COLO829 (cell line): Measurements from ENCODE around the gene CDK2.
"Not testable (repeated sequence)": the region's sequence is repeated elsewhere in the genome, so short reads cannot be mapped to it uniquely, and the experiment has no call there.

ENCODE experiments used
- DNase-seq: peaks from one replicate; pipeline ENCODE4 v3.0.0; 2012; ENCODE audit warnings: low spot score

Gene CDK2

DNA sequence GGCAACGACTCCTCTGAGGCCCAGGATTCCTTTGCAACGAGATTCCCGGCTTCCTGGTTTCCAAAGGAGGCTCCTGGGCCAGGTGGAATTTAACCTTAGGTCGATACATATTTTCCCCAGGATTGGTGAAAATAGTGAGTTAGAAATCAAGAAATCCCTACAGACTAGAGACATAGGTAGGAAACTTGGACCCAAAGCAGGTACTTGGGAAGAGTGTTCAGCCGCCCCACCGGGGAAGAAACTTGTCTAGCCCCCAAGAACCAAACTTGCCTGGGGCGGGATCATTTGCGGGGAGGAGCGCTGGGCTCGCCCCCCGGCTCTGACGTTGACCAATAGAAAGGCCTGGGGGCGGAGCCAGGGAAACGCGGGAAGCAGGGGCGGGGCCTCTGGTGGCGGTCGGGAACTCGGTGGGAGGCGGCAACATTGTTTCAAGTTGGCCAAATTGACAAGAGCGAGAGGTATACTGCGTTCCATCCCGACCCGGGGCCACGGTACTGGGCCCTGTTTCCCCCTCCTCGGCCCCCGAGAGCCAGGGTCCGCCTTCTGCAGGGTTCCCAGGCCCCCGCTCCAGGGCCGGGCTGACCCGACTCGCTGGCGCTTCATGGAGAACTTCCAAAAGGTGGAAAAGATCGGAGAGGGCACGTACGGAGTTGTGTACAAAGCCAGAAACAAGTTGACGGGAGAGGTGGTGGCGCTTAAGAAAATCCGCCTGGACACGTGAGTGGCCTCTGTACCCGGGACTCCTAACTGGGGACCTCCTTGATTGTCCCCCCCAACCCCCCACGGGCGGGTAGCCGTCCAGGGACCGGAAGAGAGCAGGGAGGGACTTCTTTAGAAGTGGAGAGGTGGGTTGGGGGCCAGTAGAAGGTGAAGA, at the start of gene CDK2:
CDK2 (plus strand) TSS at position 423 of the 874 bp plus-strand sequence; CDS start at position 602, 179 bp downstream.
- DNase-seq: peak; percentile 86

DNA sequence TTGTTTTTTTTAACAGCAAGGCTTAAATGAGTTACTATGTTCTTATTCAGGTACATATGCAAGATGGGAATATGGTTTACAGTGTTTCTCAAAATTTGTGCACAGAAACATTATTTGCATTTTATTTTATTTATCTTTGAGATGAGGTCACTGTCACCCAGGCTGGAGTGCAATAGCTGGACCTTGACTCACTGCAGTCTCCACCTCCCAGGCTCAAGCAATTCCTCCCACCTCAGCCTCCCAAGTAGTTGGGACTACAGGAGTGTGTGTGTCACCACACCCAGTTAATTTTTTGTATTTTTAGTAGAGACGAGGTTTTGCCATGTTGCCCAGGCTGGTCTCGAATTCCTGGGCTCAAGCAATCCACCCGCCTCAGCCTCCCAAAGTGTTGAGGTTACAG, 47.6 kb upstream of the CDK2 start:
- DNase-seq: not testable (repeated sequence)

DNA sequence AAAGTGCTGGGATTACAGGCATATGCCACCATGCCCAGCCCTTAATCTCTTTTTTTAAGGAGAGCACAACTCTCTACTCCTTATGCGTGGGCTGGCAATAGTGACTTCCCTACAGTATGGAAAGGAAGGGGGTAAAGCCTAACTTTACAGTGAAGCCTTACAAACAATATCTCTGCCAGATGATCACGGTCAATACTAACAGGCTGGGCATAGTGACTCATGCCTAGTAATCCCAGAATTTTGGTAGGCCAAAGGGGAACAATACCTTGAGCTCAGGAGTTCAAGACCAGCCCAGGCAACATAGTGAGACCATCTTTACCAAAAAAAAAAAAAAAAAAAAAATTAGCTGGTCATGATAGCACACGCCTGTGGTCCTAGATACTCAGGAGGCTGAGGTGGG, 44.5 kb upstream of the CDK2 start:
- no peak for DNase-seq

DNA sequence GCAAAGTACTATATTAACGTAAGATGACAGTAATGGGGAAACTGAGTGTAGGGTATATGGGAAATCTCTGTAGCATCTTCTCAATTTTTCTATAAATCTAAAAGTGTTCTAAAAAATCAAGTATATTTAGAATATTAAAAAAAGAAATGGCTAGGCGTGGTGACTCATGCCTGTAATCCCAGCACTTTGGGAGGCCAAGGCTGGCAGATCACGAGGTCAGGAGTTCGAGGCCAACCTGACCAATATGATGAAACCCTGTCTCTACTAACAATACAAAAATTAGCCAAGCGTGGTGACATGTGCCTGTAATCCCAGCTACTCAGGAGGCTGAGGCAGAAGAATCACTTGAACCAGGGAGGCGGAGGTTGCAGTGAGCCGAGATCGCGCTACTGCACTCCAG, 43.0 kb upstream of the CDK2 start:
- not testable (repeated sequence) for DNase-seq

DNA sequence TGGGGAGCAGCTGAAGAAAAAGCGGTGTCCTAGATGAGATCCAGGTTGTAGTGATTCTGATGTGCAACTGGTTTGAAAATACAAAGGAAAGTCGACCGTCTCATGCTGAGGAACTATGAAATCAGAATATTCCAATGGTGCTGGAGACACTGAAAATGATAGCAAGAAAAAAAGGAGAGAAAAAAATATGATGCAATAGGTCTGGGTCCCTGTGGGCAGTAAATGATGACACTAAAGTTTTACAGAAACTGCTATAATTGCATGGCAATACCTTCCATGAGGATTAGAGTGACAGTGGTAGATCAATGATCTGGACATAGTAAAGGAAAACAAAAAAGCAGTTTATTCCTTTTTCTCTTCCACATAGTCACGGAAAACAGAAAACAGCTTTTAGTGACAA, 41.3 kb upstream of the CDK2 start:
- DNase-seq: no peak

DNA sequence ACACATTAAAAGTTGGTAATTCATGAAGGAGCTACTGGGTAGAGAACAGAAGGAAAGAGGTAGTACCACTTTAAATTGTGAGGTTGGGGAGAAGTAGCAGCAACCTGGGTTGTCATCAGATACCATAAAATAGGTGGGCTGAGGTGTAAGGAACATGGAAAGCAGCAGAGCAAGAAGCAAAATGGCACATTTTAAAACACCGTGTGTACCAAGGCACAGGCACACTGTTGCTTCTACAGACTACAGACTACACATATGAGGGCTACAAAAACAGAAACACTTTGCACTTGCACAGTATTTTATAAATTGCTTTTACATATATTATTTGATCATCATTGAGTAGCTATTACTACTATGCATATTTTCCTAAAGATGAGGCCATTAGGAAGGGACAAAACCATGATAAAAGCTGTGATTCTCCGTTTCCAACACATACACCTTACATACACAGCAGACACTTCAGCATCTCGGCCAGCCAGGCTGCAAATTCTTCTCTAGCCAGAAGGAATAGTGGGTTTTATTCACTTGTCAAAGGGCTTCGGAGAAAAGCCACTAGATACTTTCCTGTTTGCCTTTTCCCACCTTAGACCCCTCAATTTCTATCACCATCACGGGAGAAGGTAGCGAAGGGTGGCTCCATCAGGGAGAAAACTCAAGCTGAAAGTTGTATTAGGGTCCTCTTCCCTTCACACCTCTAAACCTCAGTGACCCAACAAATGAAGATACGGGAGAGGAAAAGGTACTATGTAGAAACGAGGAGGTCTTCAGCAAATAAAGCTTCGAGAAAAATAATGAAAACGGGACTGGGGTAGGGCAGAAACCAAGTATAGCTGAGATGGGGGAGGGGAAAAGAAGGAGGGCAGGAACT, 40.5 kb upstream of the CDK2 start:
- DNase-seq: no peak

DNA sequence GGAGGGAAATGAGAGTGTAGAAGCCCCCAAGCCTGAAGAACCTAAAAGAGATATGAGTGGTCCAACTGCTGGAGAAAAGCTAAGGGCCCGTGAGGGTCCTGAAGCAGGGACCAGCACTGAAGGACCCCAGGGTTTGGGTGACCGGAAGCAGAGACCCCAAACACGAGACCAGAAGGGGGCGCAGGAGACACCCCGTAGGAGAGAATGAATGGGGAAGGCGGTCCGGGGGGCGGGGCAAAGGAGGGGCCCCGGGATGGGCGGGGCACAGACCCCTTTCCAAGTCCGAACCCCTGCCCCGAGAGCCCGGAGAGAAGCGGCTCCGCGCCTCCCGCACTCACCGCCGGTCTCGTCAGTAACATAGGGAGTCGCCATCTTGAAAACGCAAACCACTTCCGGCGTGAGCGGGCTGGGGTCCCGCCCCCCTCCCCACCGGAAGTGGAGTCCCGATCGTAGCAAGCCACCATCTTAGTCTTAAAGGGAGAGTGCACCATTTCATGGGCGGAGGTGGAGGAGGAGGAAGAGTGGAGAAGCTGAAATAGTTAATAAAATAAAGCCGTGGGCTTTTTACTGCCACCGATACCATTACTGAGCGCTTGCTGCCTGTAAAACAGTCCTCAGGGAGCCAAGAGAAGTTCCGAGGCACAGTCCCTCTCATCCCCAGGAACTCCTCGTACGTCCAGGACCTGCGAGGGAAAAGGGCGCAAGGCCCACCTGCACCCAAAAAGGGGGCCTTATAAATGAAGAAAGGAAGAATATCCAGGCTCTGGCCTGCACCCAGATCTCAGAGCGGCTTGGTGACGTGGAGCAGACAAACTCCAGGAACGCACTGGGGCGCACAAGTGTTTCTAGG, 39.7 kb upstream of the CDK2 start:
- DNase-seq: peak; percentile 97

DNA sequence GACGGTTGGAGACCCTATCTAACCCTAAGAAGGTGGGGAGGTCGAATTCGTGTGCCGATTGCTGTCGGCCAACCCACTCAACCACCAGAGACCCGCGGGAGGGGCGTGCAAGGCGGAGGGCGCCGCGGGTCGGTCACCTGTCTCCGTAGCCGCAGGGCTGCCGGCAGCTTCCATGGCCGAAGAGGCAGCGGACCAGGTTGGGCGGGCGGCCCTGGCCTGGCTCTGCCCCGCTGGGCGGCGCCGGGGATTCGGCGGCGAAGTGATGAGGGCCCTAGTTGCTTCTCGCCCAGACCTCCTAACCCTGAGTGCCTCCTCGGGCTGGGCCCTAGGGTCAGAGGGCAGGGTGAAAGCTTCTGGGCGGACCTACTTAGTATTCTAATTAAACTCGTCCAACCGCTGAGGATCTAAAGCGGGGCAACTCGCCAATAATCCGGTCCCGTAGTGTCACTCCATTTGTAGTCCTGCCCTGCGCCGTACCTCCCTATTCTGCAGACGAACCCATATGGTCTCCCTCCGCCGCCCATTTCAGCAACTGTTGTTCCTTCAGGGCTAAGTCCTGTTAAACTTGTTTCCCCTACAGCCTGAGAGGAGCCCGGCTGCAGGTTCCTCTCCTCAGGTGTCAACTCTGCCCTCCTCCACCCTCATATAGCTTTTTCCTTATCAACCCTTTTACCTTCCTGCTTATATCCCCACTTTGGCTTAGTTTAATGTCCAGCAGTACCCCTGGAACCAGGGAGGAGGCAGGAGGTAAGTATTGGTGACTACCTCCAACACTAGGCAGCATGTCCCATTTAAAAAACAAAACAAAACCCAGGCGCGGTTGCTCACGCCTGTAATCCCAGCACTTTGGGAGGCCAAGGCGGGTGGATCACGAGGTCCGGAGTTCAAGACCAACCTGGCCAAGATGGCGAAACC, 38.8 kb upstream of the CDK2 start, which contains the start of gene PYM1:
PYM1 (minus strand) TSS at position 307 of the 915 bp plus-strand sequence; CDS start at position 174, 133 bp downstream.
- DNase-seq: peak; percentile 69

DNA sequence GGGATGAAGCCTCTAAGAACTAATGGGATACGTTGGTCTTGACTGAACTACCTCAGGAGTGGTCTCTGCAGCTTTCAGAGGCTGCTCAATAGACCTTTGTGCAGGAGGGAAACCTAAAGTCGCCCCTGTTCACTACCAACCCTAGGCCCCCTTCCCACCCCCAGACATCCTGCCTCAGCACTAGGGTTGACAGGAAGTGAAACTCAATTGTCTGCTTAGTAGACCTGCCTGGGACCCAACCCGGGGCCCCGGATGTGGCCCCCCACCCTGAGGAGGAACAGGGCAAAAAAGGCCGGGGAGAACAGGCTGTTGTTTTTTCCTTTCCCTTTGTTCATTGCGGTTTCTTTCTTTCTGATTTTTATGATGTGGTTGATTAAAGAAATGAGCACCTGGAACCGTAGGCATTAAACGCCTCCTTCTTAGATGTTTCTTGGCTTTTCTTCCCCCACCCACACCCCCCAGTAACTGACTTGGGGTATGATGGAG, 37.3 kb upstream of the CDK2 start:
- no peak for DNase-seq

DNA sequence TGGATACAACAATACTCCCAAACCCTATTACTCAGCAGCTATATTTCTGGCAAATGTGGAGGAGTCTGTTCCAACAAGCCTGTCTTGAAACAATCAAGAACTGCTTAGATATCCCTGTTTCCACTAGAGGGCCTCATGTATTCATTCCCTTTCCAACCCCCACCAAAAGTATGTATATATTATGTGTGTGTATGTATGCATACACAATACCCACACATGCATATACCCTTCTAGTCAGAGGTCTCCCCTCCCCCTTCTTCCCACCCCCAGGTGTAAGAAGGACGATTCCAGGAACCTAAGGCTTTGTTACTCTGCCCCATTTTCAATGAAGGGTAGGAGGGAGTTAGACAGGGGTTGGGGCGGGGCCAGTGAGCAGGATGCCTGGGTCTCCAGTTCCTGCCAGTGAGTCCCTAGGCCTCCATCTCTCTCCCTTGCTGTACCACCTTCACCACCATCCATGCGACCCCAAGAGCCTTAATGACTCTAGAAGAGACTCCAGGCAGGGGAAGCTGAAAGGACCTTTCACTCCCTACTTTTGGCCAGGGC, 35.8 kb upstream of the CDK2 start, which contains the start of gene DGKA:
DGKA (plus strand) TSS at position 392 of the 546 bp plus-strand sequence. CDS start 5,342 bp downstream, outside the sequence.
- DNase-seq: peak; percentile 83

DNA sequence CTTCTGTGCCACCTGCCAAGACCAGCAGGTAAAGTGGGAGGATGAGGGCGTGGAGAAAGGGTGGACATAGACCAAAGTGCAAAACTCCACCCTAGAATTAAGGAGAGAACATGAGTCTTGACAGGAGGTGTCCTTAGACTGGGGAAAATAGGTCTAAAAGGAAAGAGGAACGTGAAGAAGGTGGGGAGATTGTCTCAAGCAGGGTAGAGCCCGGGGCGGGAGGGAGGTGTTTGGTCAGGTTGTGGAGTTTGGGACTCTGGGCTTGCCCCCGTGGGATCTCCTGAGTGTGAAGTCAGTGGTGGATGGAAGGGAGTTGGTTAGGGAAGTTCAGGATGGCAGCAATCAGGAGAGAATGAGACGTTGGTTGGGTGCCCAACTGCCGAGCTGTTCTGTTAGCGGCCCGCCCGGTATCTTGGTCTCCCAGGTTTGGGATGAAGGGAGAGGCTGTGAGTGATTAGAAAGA, 35.3 kb upstream of the CDK2 start:
- no peak for DNase-seq

DNA sequence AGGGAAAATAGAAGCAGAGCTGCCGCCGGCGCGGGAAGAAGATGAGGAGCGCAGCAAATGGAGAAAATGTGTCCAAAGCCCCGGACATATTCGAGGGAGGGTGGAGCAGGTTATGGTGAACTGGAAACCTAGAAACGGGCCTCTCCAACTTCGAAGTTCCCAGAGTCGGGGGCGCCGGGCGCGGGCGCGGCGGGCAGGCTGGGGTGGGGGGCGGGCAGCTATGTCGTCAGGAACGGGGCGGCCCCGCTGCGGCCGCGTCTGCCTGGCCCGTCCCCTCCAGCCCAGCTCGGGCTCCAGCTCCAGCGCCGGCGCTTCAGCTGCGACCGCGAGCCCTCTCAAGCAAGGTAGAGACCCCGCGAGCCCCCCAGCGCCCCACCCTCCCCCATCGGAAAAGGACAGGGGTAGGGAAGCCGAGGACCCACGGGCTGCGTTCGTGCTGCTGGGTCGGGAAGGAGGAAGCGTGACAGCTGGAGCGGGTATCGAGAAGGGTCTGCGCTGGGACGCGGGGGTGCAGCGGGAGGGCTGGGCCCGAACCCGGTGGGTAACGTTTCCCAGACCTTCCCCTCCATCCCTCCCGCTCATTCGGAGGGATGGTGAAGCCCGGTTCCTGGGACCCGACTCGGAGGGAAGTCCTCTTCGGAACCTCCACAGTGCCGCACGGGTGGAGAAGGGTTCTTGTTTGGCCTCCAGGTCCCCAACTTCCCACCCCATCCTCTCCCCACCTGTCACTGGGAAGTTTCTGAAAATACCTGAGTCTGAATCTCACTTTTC, 34.7 kb upstream of the CDK2 start:
- no peak for DNase-seq

DNA sequence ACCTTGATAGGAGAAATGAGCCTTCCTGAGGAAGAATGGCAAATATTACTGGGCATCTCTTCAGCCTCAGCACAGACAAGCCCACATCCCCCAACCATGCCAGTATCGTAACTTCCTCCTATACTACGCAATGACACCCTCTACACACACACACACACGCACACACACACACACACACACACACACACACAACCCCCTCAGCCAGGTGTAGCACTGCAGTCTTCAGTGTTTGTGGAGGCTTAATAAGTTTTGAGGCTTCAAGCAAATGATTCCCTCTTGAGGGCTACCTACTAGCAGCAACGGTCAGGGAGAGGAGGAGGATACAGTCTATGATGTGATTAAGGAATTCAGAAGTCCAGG, 34.1 kb upstream of the CDK2 start:
- no peak for DNase-seq

DNA sequence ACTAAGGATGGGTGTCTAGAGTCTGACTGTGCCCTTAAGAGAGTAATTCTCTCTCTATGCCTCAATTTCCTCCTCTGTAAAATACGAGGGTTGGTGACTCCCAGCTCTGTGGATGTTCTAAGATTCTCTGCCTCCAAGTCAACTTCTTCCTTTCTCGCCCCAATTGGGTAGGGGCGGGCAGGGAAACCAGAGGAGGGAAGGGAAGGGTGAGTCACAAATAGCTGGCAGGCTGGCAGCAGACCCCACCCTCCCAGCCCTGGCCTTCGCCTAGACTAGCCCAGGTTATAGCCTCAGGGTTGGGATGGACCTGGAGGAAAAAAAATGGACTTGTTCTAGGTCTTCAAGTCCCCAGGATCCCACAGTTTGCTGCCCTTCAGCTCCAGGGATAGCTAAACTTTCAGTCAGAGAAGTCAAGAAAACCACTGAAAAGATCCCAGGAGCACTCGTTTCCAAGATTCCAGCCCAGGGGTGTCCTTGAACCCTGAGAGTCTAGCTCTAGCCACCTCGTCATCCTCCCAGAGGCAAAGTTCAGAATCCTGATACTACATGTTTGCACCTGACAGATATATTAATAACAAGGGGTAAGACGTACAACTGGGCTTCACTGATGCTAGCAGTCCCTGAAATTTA, 33.3 kb upstream of the CDK2 start:
- no peak for DNase-seq

DNA sequence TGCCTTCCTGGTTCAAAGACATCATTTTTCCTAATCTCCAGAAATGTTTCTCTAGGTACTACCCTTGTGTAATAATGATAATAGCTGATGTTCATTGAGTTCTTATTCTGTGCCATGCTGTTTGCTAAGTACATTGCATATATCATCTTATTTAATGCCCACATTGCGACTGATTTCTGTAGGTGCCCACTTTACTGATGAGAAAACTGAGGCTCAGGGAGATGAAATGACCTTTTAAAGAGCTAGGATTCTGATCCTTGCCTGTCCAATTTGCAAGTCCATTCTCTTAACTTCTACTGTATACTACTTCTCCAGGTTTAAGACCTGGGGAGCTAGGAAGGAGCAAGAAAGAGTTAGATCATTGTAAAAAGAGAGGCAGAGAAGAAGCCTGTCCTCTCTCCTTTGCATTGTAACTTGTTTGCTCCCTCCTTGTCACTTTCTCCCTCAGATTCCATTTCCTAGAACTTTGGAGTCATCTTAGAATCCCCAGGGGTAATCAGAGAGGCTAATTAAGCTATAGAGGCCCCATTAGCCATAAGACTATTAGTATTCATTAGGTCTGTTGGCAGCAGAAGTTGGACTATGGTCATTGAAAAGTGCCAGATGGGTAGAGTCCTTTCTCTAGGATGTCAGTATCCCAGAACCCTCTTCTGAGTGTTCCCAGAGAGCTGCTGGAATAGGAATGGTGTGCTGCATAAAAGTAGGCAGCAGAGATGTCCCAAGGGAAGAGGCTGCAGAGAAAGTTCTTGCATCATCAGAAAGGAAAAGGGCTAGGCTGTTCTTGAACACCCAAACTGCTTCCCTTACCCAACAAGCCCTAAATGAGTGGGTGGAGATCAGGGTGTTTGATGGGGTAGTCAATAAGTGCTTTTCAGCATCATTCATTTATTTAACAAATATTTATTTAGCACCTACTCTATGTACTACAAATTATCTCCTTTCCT, 32.6 kb upstream of the CDK2 start:
- DNase-seq: no peak

DNA sequence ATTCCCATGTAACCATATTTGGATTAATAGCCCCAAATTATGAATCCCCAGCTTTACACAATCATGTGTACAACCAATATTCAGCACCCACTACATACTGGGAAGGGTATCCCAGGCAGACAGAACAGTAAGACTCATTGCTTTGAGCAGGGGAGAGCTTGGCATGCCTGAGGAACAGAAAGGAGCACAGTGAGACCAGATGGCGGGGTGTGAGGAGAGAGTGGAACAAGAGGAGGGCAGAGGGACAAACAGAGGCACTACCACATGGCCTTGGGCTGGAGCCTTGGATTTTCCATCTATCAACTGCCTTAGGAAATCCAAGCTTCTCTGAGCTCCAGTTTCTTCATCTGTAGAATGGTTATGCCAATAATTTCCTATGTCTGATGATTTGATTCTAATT, 31.9 kb upstream of the CDK2 start:
- DNase-seq: no peak

DNA sequence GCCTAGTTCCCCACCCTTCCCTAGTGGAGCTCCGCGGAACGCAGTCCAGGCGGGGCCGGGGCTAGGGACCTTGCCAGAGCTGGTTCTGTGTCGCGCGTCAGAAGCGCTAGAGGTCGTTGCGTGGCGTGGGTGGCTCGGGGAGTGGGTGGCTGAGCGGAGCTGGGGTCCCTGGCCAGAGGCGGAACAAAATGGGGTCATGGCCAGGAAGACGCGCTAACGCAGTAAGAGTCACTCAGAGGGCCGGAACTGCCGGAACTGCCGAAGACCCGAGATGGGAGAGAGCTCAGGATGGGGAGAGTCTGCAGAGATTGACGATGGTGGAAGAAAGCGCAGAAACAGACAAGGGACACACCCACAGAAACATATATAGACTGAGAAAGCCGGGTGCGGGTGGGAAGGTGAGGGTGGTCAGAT, 30.9 kb upstream of the CDK2 start:
- no peak for DNase-seq

DNA sequence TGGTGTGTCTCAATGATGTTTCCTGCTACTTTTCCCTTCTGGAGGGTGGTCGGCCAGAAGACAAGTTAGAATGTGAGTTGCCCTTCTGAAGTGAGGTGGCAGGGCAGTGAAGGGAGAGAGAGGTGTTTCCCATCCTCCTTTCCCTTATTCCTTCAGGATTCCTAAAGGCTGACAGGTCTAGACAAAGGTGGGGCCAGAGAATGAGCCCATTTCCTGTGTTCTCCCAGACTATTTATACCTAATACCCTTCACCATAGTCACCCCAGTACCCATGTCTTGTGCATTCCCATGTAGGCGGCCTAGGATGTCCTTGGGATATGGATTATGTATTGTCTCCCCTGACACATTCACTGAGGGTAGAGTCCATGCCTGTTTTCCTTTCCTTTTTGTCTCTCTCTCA, 28.6 kb upstream of the CDK2 start:
- DNase-seq: no peak
